ENCODE data around the gene SPON1.

Gene SPON1

GRCh38 chr11:14308897-14309387, 346.4 kb downstream of the SPON1 start:
- Histone ChIP-seq H3K4me1 (ENCODE audit: insufficient read depth, low read length) (peaks cover 65% of the 10 kb centered on the region), H3K36me3 (ENCODE audit: insufficient read depth, low read length) (no peaks in the 10 kb centered on the region), H3K9ac (ENCODE audit: low read depth, low read length) (no peak overlapping the region), H3K9me3 (ENCODE audit: control insufficient read depth, insufficient read depth, low read length) (no peaks in the 10 kb centered on the region)

DNA sequence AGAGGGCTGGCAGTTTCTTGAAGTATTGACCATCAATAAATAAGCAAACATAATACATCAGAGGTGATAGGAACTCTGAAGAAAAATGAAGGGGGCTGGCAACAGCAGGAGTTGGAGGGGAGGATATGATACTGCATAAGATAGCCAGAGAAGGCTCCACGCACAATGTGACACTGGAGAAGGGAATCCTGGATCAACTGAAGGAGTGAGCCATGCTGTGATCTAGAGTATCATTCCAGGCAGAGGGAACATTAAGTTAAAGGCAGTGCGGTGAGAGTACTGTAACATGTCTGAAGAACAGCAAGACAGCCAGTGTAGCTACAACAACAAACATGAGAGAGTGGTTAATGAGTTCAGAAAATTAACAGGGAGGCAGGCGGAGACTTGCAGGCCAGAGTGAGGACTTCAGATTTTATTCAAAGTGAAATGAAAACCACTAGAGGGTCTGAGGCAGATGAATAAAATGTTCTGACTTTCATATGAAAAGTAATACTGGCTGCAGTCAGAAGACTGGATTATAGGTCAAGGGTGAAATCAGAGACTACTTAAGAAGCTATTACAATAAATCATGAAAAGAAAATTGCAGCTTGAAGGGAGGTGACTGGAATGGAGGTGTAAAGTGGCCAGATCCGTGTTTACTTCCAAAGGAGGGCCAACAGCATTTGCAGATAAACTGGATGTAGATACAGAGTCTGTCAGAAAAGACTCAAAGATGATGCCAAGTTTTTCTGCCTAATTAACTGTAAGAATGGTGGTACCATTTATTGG, 347.1 kb downstream of the SPON1 start:
- no peaks in the 10 kb centered on the region for H3K9me3 ChIP-seq (ENCODE audit: control insufficient read depth, insufficient read depth, low read length)
- H3K4me1 ChIP-seq (ENCODE audit: insufficient read depth, low read length) = peaks cover 62% of the 10 kb centered on the region
- H3K36me3 ChIP-seq (ENCODE audit: insufficient read depth, low read length) = no peaks in the 10 kb centered on the region
- H3K9ac ChIP-seq (ENCODE audit: low read depth, low read length) = no peak overlapping the region

GRCh38 chr11:14310679-14311078, 348.2 kb downstream of the SPON1 start:
- Histone ChIP-seq H3K36me3 (ENCODE audit: insufficient read depth, low read length) (no peaks in the 10 kb centered on the region), H3K4me1 (ENCODE audit: insufficient read depth, low read length) (peaks cover 54% of the 10 kb centered on the region), H3K9me3 (ENCODE audit: control insufficient read depth, insufficient read depth, low read length) (no peaks in the 10 kb centered on the region), H3K9ac (ENCODE audit: low read depth, low read length) (no peak overlapping the region)

GRCh38 chr11:14312736-14313438, 350.4 kb downstream of the SPON1 start:
- peaks cover 52% of the 10 kb centered on the region for H3K4me1 ChIP-seq (ENCODE audit: insufficient read depth, low read length)
- H3K9ac ChIP-seq (ENCODE audit: low read depth, low read length) = no peak overlapping the region
- H3K36me3 ChIP-seq (ENCODE audit: insufficient read depth, low read length) = 0 out of 2 replicates have a peak, but pooled peaks cover 3% of the 10 kb centered on the region
- H3K9me3 ChIP-seq (ENCODE audit: control insufficient read depth, insufficient read depth, low read length) = no peaks in the 10 kb centered on the region

- Histone ChIP-seq H3K4me1 (ENCODE audit: insufficient read depth, low read length) (peaks cover 43% of the 10 kb centered on the region), H3K9me3 (ENCODE audit: control insufficient read depth, insufficient read depth, low read length) (no peaks in the 10 kb centered on the region), H3K36me3 (ENCODE audit: insufficient read depth, low read length) (0 out of 2 replicates have a peak, but pooled peaks cover 3% of the 10 kb centered on the region), H3K9ac (ENCODE audit: low read depth, low read length) (no peak overlapping the region)
These were observed 351.6 kb downstream of the SPON1 start for GRCh38 chr11:14314127-14314526.

DNA sequence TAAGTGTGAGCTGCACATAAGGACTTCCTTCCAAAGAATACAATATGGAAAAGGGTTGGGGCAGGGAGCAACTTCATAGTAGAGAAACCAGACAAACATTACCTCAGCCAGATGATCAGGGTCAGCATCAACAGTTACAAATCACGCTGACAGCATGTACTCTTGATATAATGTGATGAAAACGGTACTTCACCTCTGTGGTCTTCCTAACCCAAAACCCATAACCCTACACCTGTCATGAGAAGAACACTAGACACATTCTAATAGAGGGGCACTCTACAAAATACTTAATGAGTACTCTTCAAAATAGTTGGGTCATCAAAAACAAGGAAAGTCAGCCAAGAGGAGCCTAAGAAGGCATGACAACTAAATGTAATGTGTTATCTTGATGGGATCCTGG, 352.6 kb downstream of the SPON1 start:
- no peaks in the 10 kb centered on the region for H3K9me3 ChIP-seq (ENCODE audit: control insufficient read depth, insufficient read depth, low read length)
- H3K36me3 ChIP-seq (ENCODE audit: insufficient read depth, low read length) = 0 out of 2 replicates have a peak, but pooled peaks cover 3% of the 10 kb centered on the region
- peaks cover 36% of the 10 kb centered on the region for H3K4me1 ChIP-seq (ENCODE audit: insufficient read depth, low read length)
- H3K9ac ChIP-seq (ENCODE audit: low read depth, low read length) = no peak overlapping the region

Measured in ES-I3 (cell line).